Pancreas (tissue), 10 donors: ENCODE measurements around the gene PAX5. TPM values are rescaled to one million over a fixed set of nuclear protein-coding genes. Genes with fewer than 3 reads are reported as not detected.

Experiments
- ATAC-seq, 4 donors: fragments of 200-7000 bp; cut with Tn5 transposase; one replicate each; pipeline versions ENCODE4 v1.8.0 to v1.9.1; 2020; ENCODE audit warnings: mild to moderate bottlenecking in 4 of 4, moderate library complexity in 4 of 4
- DNase-seq, 6 donors: peaks; one replicate each; pipeline ENCODE4 v3.0.0-alpha.2; 2020
- FAIRE-seq: peaks from 2 replicates; lab custom pipeline; 2012; peaks lifted over from hg19 to GRCh38; lab: Jason Lieb, UNC
- H3K27ac ChIP-seq, 4 donors: fragments of 200-600 bp; sonication (generic); 1 replicate in 3 of 4; 2 replicates in 1 of 4; pipeline versions ENCODE4 v1.5.0 to v1.8.0; 2020
- H3K27me3 ChIP-seq, 4 donors: fragments of 200-600 bp; one replicate each; pipeline ENCODE4 v1.8.0; 2021
- H3K36me3 ChIP-seq, 3 donors: fragments of 200-600 bp; sonication (generic) in 1 of 3; one replicate each; pipeline versions ENCODE4 v1.5.0 to v1.8.0; 2020 to 2021
- H3K4me1 ChIP-seq, 3 donors: fragments of 200-600 bp; one replicate each; pipeline ENCODE4 v1.8.0; 2021
- H3K4me3 ChIP-seq, 4 donors: fragments of 200-600 bp; sonication (generic) in 2 of 4; one replicate each; pipeline versions ENCODE4 v1.5.0 to v1.8.0; 2020 to 2021
- H3K9me3 ChIP-seq, 4 donors: fragments of 200-600 bp; one replicate each; pipeline ENCODE4 v1.8.0; 2021
- WGBS, 2 donors: extraction: QIAGEN DNeasy Blood & Tissue Kit; methylation state at CpG; one replicate each; pipeline ENCODE4 v1.1.7; 2013; 5-methylcytosine and 5-hydroxymethylcytosine counted together
- intact Hi-C, 3 donors: fragments of 100-400 bp; cut with DNase I; formaldehyde crosslinking; loops; one replicate each; pipeline versions ENCODE4 v1.11.1 to v1.14.2; 2022
- polyA plus RNA-seq, 2 donors: library from polyadenylated mRNA; stranded (reverse); fragments of 200-250 nt; gene quantifications; one replicate each; pipeline ENCODE4 v1.2.3, GENCODE V29; 2013
- total RNA-seq, 6 donors: library from RNA; stranded (reverse); fragmentation: NEBNext Ultra II Directional in 4 of 6; extraction: Animal tissue kit (Norgen Biotek cat#: 25700) in 4 of 6; gene quantifications; one replicate each; pipeline versions ENCODE4 v1.2.1 to v1.2.4, GENCODE V29; 2021 to 2023
- TF ChIP-seq, protein P1 (sequence below), 4 donors: fragments of 200-600 bp; sonication (generic) in 3 of 4; IDR thresholded peaks; one replicate each; pipeline versions ENCODE4 v1.5.0 to v1.8.0; 2021; ENCODE audit warnings: antibody characterized with exemption in 4 of 4
- donor health status: healthy with polysubstance abuse.
- donor health status: DM: no; HTN: no; CAD: no; lungs with moderate emphysema.
- donor health status: DM: no; HTN: no; CAD: no.
- donor health status: control.
- donor health status: control.
- donor health status: Bipolar disorder and iron deficiency.
- donor health status: DM: yes; HTN: yes; CAD: no.
- donor health status: DM: no; HTN: no; CAD: no.
- donor health status: DM: no; HTN: no; CAD: no.
- donor health status: DM: yes; HTN: yes; CAD: no.

PAX5 gene
- total and polyA plus RNA-seq, 8 donors = under 0.01 to 0.35 (median 0.28) TPM; not detected in 1

DNA sequence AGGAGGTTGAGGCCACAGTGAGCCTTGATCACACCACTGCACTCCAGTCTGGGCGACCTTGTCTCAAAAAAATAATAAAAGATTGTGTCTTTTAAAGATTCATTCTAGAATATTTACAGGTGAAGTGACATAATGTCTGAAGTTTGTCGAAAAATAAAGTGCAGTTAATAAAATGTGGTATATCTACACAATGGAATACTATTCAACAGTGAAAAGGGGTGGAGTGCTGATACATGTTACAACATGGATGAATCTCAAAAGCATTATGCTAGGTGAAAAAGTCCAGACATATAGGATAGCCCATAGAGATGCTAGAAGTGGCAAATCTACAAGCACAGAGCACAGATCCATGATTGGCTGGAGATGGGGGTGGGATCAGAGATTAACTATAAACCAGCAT lies 101.9 kb downstream of the PAX5 start:
- no peaks in the 10 kb centered on the region for H3K36me3 ChIP-seq
- 45 to 46% methylated on average over 2 of the region's 2 CpGs for WGBS, 2 donors
- H3K27ac ChIP-seq = no peak overlapping the region
- TF ChIP-seq, protein P1, sequence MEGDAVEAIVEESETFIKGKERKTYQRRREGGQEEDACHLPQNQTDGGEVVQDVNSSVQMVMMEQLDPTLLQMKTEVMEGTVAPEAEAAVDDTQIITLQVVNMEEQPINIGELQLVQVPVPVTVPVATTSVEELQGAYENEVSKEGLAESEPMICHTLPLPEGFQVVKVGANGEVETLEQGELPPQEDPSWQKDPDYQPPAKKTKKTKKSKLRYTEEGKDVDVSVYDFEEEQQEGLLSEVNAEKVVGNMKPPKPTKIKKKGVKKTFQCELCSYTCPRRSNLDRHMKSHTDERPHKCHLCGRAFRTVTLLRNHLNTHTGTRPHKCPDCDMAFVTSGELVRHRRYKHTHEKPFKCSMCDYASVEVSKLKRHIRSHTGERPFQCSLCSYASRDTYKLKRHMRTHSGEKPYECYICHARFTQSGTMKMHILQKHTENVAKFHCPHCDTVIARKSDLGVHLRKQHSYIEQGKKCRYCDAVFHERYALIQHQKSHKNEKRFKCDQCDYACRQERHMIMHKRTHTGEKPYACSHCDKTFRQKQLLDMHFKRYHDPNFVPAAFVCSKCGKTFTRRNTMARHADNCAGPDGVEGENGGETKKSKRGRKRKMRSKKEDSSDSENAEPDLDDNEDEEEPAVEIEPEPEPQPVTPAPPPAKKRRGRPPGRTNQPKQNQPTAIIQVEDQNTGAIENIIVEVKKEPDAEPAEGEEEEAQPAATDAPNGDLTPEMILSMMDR (IDR thresholded peaks at IDR 0.05) = no peak
- no peak for FAIRE-seq
- no peaks in the 10 kb centered on the region for H3K4me1 ChIP-seq
- DNase-seq = no peak
- no peaks in the 10 kb centered on the region for H3K9me3 ChIP-seq
- no peak overlapping the region for H3K4me3 ChIP-seq
- H3K27me3 ChIP-seq = no peaks in the 10 kb centered on the region
- intact Hi-C loops = no loop called here
- ATAC-seq = no peak

DNA sequence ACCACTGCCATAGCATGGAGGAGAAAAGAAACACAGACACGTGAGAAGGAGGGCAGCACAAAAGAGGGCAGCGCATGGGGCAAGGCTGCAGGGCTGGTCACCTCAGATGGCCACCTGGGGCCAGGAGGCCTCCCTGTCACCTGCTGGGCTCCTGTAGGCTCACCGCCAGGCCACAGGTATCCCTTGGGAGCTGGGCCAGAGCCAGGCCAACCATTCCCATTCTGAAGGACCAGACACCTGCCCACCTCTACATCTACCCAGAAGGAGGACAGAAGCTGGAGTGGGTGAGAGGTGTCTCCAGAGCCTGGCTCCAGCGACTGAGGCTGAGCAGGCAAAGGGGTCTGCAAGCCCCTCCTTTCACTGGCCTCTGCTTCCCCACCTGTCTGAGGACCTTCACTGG lies 103.1 kb downstream of the PAX5 start:
- no peaks in the 10 kb centered on the region for H3K9me3 ChIP-seq
- TF ChIP-seq, protein P1 (IDR thresholded peaks at IDR 0.05) = no peak
- 88 to 89% methylated on average over 4 of the region's 4 CpGs for WGBS, 2 donors

DNA sequence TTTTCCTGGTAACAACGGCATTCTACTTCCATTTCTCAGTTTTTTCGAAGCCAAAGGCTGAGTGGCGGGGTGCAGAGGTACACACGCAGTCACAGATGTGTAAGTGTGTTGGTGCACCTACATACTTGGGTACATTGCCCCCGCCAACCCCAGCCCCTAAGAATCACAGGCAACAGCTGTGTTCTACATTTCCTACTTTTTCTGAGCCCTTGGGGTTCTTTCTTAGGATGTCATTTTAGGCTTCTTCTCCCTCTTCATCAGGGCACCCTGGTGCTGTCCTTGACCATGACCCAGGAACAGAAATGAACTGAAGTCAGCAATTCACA lies 104.8 kb downstream of the PAX5 start:
- Histone ChIP-seq H3K27ac (no peak overlapping the region), H3K4me3 (no peak overlapping the region), H3K27me3 (no peaks in the 10 kb centered on the region), H3K36me3 (no peaks in the 10 kb centered on the region), H3K9me3 (no peaks in the 10 kb centered on the region), H3K4me1 (no peaks in the 10 kb centered on the region)
- 86 to 87% methylated on average over 5 of the region's 5 CpGs for WGBS, 2 donors
- TF ChIP-seq, protein P1 (IDR thresholded peaks at IDR 0.05) = no peak
- ATAC-seq = no peak
- intact Hi-C loops = no loop called here
- DNase-seq = no peak
- FAIRE-seq = no peak

More for the DNA sequence above, 103.1 kb downstream of the PAX5 start:
- H3K4me1 ChIP-seq = no peaks in the 10 kb centered on the region
- no peak overlapping the region for H3K27ac ChIP-seq
- intact Hi-C loops = no loop called here
- no peak for ATAC-seq
- FAIRE-seq = no peak
- no peak for DNase-seq
- H3K27me3 ChIP-seq = no peaks in the 10 kb centered on the region
- H3K4me3 ChIP-seq = no peak overlapping the region
- H3K36me3 ChIP-seq = no peaks in the 10 kb centered on the region

- intact Hi-C loops = no loop called here
- FAIRE-seq = no peak
- H3K4me3 ChIP-seq = no peak overlapping the region
- H3K36me3 ChIP-seq = no peaks in the 10 kb centered on the region
- no peak for DNase-seq
- TF ChIP-seq, protein P1 (IDR thresholded peaks at IDR 0.05) = no peak
- no peaks in the 10 kb centered on the region for H3K9me3 ChIP-seq
- ATAC-seq = peak in 2 of 4 donors; percentile 37 to 53
- no peak overlapping the region for H3K27ac ChIP-seq
- no peaks in the 10 kb centered on the region for H3K4me1 ChIP-seq
- no peaks in the 10 kb centered on the region for H3K27me3 ChIP-seq
- 34% methylated on average over 3 of the region's 3 CpGs for WGBS, 2 donors
Observed at GRCh38 chr9:36928670-36929349, 105.3 kb downstream of the PAX5 start.

DNA sequence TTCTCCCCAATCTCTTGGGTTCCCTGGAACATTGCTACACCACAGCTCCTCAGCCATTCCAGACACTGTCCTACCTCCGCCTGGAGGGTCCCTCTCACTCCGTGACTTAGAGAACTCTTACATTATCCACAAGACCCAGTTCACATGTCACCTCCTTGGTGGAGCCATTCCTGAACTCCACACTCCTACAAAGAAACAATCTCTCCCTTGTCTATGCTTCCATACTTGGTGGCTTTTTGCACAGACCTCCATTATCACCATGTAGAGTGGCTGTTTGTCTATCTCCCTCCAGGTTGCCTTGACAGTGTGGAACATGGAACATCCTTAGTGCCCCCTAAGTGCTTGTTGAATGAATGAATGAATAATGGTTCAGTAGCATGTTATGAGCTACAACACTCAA lies 105.9 kb downstream of the PAX5 start:
- no peak for ATAC-seq
- H3K9me3 ChIP-seq = no peaks in the 10 kb centered on the region
- DNase-seq = no peak
- H3K4me1 ChIP-seq = no peaks in the 10 kb centered on the region
- H3K27ac ChIP-seq = no peak overlapping the region
- no peak for FAIRE-seq
- no peaks in the 10 kb centered on the region for H3K36me3 ChIP-seq
- WGBS, 2 donors = 91 to 94% methylated on average over 2 of the region's 2 CpGs
- H3K4me3 ChIP-seq = no peak overlapping the region
- TF ChIP-seq, protein P1 (IDR thresholded peaks at IDR 0.05) = no peak
- H3K27me3 ChIP-seq = no peaks in the 10 kb centered on the region
- intact Hi-C loops = no loop called here
